Stimulated activated CD8-positive, alpha-beta memory T cell treated with anti-CD3 and anti-CD28 coated beads, Interleukin-4, amount 100 ng/mL, for 1 hour (primary cell): ENCODE data around the gene MIF4GD.
"Not testable (repeated sequence)": the region's sequence is repeated elsewhere in the genome, so short reads cannot be mapped to it uniquely, and the experiment has no call there.

Experiments
- DNase-seq, 2 donors: peaks; one replicate each; pipeline ENCODE4 v3.0.0-alpha.2; 2020; ENCODE audit warnings: low read depth in 2 of 2, low spot score in 1 of 2

The MIF4GD gene

GRCh38 chr17:75288770-75289114, 17.7 kb upstream of the MIF4GD start:
- DNase-seq, result peak in 1 of 2 donors; percentile 9

- no peak for DNase-seq
These were observed 17.3 kb upstream of the MIF4GD start for GRCh38 chr17:75288359-75288758.

- no peak for DNase-seq
These were observed 16.2 kb upstream of the MIF4GD start for GRCh38 chr17:75287221-75287620.

GRCh38 chr17:75285123-75285522, 14.1 kb upstream of the MIF4GD start:
- no peak for DNase-seq

- DNase-seq, result not testable (repeated sequence)
These were observed 9.2 kb upstream of the MIF4GD start for GRCh38 chr17:75280189-75280588.

- DNase-seq, result no peak
These were observed 6.6 kb upstream of the MIF4GD start for GRCh38 chr17:75277664-75278071.

- DNase-seq, result no peak
These were observed 3.1 kb upstream of the MIF4GD start for GRCh38 chr17:75273977-75274708.

GRCh38 chr17:75272848-75273184, 1.8 kb upstream of the MIF4GD start:
- DNase-seq, result no peak

- DNase-seq, result no peak
These were observed 1.2 kb upstream of the MIF4GD start for GRCh38 chr17:75271955-75272847.

- peak; percentile 61 to 74 for DNase-seq
These were observed 363 bp upstream of the MIF4GD start for GRCh38 chr17:75271233-75271954.

- DNase-seq, result peak in 1 of 2 donors; percentile 7
These were observed 639 bp downstream of the MIF4GD start for GRCh38 chr17:75270218-75270965.

- no peak for DNase-seq
These were observed 1.2 kb downstream of the MIF4GD start for GRCh38 chr17:75269844-75270217.

- DNase-seq, result no peak
These were observed 3.4 kb downstream of the MIF4GD start for GRCh38 chr17:75267411-75268232.

GRCh38 chr17:75267153-75267410, 3.9 kb downstream of the MIF4GD start:
- no peak for DNase-seq

- DNase-seq, result no peak
These were observed 4.5 kb downstream of the MIF4GD start for GRCh38 chr17:75266316-75267152.

- DNase-seq, result no peak
These were observed 5.3 kb downstream of the MIF4GD start for GRCh38 chr17:75265614-75266315.

- DNase-seq, result no peak
These were observed 8.0 kb downstream of the MIF4GD start for GRCh38 chr17:75263055-75263454.

- DNase-seq, result no peak
These were observed 8.9 kb downstream of the MIF4GD start for GRCh38 chr17:75262112-75262606.
